Measurements from ENCODE around the gene KLHDC8B.

DNA sequence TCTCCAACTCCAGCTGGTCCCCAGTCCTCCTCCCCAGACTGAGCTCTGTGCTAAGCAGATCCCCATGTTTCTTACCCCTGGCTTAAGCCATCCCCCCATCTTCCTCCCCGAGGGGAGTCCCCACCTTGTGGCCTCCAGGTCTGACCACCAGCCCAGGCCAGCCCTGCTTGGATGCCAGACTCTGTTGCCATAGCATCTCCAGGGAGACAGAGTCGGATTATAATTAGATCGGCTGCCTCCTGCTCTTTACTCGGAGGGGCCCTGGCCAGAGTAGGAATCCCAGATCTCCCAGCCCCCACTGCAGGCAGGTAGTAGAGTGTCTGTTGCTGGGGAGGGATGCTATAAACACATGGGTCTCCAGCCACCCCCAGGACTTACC, 2.4 kb downstream of the KLHDC8B start:
- TF ChIP-seq POLR2AphosphoS5 (IDR thresholded peaks at IDR 0.05) (no peak), CTCF (IDR thresholded peaks at IDR 0.05) (no peak), POLR2A (IDR thresholded peaks at IDR 0.05) (no peak), EP300 (IDR thresholded peaks at IDR 0.05) (no peak)
